Measurements from ENCODE around the gene CDH4. TPM values are rescaled to one million over a fixed set of nuclear protein-coding genes. Genes with fewer than 3 reads are reported as not detected.

Gene CDH4
- total RNA-seq, 1 donor from 2014 or later = not detected

GRCh38 chr20:61548069-61548468 lies 296.0 kb downstream of the CDH4 start:
- no peak for DNase-seq
- no peak for ATAC-seq
- intact Hi-C loops (cut with micrococcal nuclease) = no loop called here

GRCh38 chr20:61549865-61550264 lies 297.8 kb downstream of the CDH4 start:
- DNase-seq (no peak), ATAC-seq (no peak)
- intact Hi-C loops (cut with micrococcal nuclease) = no loop called here

- intact Hi-C loops (cut with micrococcal nuclease) = no loop called here
- ATAC-seq = no peak
- DNase-seq = no peak
Observed at GRCh38 chr20:61551401-61551800, 299.3 kb downstream of the CDH4 start.

GRCh38 chr20:61554617-61555016 lies 302.6 kb downstream of the CDH4 start:
- DNase-seq (no peak), ATAC-seq (no peak)
- intact Hi-C loops (cut with micrococcal nuclease) = no loop called here

- no peak for ATAC-seq
- intact Hi-C loops (cut with micrococcal nuclease) = no loop called here
- DNase-seq = no peak
Observed at GRCh38 chr20:61555566-61555965, 303.5 kb downstream of the CDH4 start.

- ATAC-seq (no peak), DNase-seq (no peak)
- intact Hi-C loops (cut with micrococcal nuclease) = no loop called here
Observed at GRCh38 chr20:61556111-61556510, 304.1 kb downstream of the CDH4 start.

- no peak for DNase-seq
Observed at GRCh38 chr20:61556673-61557072, 304.6 kb downstream of the CDH4 start.

GRCh38 chr20:61557621-61558020 lies 305.6 kb downstream of the CDH4 start:
- intact Hi-C loops (cut with micrococcal nuclease) = no loop called here
- DNase-seq = no peak
- ATAC-seq = no peak

More at GRCh38 chr20:61556673-61557072, 304.6 kb downstream of the CDH4 start:
- intact Hi-C loops (cut with micrococcal nuclease) = no loop called here
- ATAC-seq = no peak

- intact Hi-C loops (cut with micrococcal nuclease) = no loop called here
Observed at GRCh38 chr20:61558726-61559125, 306.7 kb downstream of the CDH4 start.

GRCh38 chr20:61559706-61560315 lies 307.8 kb downstream of the CDH4 start:
- ATAC-seq (no peak), DNase-seq (no peak)
- intact Hi-C loops (cut with micrococcal nuclease) = no loop called here

More at GRCh38 chr20:61558726-61559125, 306.7 kb downstream of the CDH4 start:
- no peak for ATAC-seq
- DNase-seq = no peak

GRCh38 chr20:61560361-61560853 lies 308.3 kb downstream of the CDH4 start:
- intact Hi-C loops (cut with micrococcal nuclease) = no loop called here
- DNase-seq = peak; percentile 38
- peak; percentile 30 for ATAC-seq

GRCh38 chr20:61561111-61561830 lies 309.2 kb downstream of the CDH4 start:
- ATAC-seq (no peak), DNase-seq (no peak)
- intact Hi-C loops (cut with micrococcal nuclease) = no loop called here

GRCh38 chr20:61562491-61562890 lies 310.4 kb downstream of the CDH4 start:
- ATAC-seq (no peak), DNase-seq (no peak)
- intact Hi-C loops (cut with micrococcal nuclease) = no loop called here

- intact Hi-C loops (cut with micrococcal nuclease) = no loop called here
- no peak for ATAC-seq
Observed at GRCh38 chr20:61562897-61563504, 310.9 kb downstream of the CDH4 start.

GRCh38 chr20:61564628-61565027 lies 312.6 kb downstream of the CDH4 start:
- no peak for DNase-seq
- intact Hi-C loops (cut with micrococcal nuclease) = no loop called here
- ATAC-seq = no peak

More at GRCh38 chr20:61562897-61563504, 310.9 kb downstream of the CDH4 start:
- DNase-seq = no peak

GRCh38 chr20:61565791-61566190 lies 313.7 kb downstream of the CDH4 start:
- intact Hi-C loops (cut with micrococcal nuclease) = no loop called here
- DNase-seq (no peak), ATAC-seq (no peak)

GRCh38 chr20:61566691-61567090 lies 314.6 kb downstream of the CDH4 start:
- intact Hi-C loops (cut with micrococcal nuclease) = no loop called here
- no peak for ATAC-seq
- no peak for DNase-seq

GRCh38 chr20:61567204-61567603 lies 315.1 kb downstream of the CDH4 start:
- ATAC-seq = no peak
- DNase-seq = no peak
- intact Hi-C loops (cut with micrococcal nuclease) = no loop called here

GRCh38 chr20:61569825-61570224 lies 317.8 kb downstream of the CDH4 start:
- intact Hi-C loops (cut with micrococcal nuclease) = no loop called here
- ATAC-seq (no peak), DNase-seq (no peak)

- no peak for ATAC-seq
- intact Hi-C loops (cut with micrococcal nuclease) = no loop called here
- no peak for DNase-seq
Observed at GRCh38 chr20:61570646-61571195, 318.7 kb downstream of the CDH4 start.

Data from left ventricle myocardium superior (tissue), 1 donor.